Measurements from ENCODE around the gene WBP1. TPM values are rescaled to one million over a fixed set of nuclear protein-coding genes. Genes with fewer than 3 reads are reported as not detected.
A peak's percentile ranks its signal among the peaks of the same experiment; 100 is the strongest.
"Not testable (repeated sequence)": the region's sequence is repeated elsewhere in the genome, so short reads cannot be mapped to it uniquely, and the experiment has no call there.

The WBP1 gene
- polyA plus RNA-seq, 1 donor = 57.6 TPM

DNA sequence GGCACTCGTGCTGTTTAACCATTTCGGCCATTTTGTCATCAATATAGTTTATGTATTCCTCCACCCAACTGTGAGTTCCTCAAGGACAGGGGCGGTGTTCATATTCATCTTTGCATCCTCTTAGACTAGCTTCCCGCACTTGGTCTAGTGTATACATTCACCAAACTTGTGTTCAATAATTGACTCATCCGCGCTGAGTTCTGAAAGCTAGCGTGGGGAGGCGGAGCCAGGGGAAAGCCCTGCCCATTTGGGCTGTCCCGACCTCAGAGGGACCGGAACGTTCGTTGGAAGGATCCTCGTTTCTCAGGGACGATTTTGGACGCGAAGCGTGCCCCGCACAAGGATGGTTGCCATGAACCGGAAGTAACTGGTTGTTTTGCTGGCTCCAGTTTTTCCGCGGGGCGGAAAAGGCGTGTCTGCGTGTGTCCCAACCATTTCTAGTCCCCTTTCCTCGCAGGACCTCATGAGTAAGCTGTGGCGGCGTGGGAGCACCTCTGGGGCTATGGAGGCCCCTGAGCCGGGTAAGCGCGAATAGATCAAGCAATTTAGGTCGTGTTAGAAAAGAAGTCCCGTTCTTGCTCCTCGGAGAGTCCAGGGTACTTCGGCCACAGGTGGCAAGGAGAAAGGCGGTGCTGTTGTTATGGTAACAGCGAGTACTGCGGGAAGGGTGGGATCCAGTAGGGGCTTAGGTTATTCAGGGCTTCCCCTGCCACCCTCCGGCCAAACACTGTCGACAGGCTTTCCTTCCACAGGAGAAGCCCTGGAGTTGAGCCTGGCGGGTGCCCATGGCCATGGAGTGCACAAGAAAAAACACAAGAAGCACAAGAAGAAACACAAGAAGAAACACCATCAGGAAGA lies 3.4 kb upstream of the WBP1 start, which contains the start of gene INO80B:
INO80B (plus strand) TSS at position 434 of the 858 bp plus-strand sequence; CDS start at position 464, 30 bp downstream.
- peak; percentile 98 for DNase-seq (ENCODE audit: low read depth)

DNA sequence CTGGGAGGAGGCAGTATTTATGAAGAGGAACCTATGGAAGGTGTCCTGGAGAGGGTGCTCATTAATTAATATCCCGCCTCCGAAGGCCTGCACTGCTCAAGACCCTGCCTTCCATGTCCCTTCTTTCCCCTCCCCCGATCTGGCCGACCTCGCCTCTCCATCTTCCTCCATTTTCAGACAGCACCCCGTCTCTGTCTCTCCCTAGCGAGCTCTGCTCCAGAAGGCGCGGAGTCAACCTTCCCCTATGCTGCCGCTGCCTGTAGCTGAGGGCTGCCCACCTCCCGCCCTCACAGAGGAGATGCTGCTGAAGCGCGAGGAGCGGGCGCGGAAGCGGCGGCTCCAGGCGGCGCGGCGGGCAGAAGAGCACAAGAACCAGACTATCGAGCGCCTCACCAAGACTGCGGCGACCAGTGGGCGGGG lies 1.1 kb upstream of the WBP1 start:
- DNase-seq (ENCODE audit: low read depth) = no peak

DNA sequence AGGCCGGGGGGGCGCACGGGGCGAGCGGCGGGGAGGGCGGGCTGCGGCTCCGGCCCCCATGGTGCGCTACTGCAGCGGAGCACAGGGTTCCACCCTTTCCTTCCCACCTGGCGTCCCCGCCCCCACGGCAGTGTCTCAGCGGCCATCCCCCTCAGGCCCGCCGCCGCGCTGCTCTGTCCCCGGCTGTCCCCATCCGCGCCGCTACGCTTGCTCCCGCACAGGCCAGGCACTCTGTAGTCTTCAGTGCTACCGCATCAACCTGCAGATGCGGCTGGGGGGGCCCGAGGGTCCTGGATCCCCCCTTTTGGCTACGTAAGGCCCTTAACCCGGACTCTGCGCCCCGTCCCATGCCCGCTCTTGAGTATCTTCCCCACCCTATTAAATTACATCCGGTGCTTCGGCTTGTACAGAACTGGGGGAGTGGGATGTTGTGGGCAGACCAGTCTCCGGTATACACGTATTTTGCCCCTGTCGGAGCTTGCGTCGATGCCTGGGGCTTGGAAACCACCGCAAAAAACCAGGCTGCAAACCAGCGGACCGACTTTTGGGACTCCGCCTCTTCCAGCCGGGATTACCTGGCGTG lies 598 bp upstream of the WBP1 start:
- no peak for DNase-seq (ENCODE audit: low read depth)

DNA sequence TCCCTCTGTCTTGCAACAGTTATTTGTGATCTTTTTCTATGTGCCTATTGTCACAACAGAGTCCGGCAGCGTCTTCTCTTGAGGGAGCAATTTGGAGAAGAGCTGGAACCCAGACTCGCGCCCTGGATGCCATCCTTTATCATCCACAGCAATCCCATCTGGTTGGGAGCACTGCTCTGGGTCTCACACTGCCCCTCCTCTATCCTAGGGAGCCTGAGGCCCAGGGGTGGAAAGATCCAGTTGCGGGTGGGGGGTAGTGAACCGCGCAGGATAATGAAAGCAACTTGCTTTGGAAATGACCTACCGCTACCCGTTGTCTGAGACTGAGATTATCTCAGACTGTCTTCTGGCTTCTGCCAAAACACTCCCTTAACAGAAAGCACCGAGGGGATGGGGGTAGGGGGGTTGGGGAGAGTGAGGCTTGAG lies 713 bp downstream of the WBP1 start:
- DNase-seq (ENCODE audit: low read depth) = no peak

DNA sequence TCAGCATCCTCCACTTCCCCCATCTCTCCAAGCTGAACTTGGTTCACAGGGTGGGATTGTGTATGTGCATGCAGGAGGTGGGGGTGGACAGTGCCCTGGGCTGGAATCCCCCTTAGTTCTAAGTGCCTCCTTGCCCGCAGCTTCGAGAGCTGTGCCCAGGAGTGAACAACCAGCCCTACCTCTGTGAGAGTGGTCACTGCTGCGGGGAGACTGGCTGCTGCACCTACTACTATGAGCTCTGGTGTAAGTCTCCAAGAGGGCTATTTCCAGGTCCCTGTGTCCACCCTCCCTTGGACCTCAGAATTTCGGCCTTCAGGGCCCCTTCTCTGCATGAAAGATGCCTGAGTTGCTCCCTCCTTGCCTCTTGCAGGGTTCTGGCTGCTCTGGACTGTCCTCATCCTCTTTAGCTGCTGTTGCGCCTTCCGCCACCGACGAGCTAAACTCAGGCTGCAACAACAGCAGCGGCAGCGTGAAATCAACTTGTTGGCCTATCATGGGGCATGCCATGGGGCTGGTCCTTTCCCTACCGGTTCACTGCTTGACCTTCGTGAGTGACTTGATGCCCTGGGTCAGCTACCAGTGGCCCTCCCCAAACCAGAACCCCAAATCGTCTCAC lies 1.4 kb downstream of the WBP1 start:
- DNase-seq (ENCODE audit: low read depth) = not testable (repeated sequence)

DNA sequence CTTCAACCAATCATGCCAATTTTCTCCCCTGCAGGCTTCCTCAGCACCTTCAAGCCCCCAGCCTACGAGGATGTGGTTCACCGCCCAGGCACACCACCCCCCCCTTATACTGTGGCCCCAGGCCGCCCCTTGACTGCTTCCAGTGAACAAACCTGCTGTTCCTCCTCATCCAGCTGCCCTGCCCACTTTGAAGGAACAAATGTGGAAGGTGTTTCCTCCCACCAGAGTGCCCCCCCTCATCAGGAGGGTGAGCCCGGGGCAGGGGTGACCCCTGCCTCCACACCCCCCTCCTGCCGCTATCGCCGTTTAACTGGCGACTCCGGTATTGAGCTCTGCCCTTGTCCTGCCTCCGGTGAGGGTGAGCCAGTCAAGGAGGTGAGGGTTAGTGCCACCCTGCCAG lies 1.9 kb downstream of the WBP1 start:
- DNase-seq (ENCODE audit: low read depth) = not testable (repeated sequence)

GRCh38 chr2:74461187-74462053 lies 3.2 kb downstream of the WBP1 start:
- no peak for DNase-seq (ENCODE audit: low read depth)

- DNase-seq (ENCODE audit: low read depth) = no peak
Measured at GRCh38 chr2:74462054-74462785, 4.0 kb downstream of the WBP1 start.

GRCh38 chr2:74462786-74463105 lies 4.5 kb downstream of the WBP1 start:
- no peak for DNase-seq (ENCODE audit: low read depth)

DNA sequence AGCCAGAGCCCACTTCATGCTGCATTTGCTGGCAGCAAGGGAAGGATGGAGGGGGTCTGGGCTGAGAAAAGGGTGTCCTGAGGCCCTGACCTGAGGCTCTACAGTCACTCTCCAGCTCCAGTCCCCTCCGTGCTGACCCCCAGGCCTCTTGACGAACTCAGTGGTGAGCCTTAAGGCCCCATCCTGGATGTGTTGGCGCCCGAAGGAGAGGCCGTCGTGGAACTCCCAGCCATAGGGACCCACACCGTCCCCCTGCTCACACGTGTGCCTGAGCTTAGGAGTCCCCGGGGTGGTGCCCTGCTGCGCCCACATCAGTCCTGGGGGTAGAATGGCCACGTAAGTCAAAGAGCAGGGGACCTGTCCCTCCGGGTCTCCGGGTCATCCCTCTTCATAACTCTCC lies 6.2 kb downstream of the WBP1 start:
- DNase-seq (ENCODE audit: low read depth) = no peak

DNA sequence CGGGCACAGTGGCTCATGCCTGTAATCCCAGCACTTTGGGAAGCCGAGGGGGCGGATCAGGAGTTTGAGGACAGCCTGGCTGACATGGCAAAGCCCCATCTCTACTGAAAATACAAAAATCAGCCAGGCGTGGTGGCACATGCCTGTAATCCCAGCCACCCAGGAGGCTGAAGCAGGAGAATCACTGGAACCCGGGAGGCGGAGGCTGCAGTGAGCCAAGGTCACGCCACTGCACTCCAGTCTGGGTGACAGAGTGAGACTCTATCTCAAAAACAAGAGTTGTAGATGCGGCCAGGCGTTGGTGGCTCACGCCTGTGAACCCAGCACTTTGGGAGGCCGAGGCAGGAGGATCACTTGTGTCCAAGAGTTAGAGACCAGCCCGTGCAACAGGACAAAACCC lies 12.5 kb downstream of the WBP1 start:
- not testable (repeated sequence) for DNase-seq (ENCODE audit: low read depth)

DNA sequence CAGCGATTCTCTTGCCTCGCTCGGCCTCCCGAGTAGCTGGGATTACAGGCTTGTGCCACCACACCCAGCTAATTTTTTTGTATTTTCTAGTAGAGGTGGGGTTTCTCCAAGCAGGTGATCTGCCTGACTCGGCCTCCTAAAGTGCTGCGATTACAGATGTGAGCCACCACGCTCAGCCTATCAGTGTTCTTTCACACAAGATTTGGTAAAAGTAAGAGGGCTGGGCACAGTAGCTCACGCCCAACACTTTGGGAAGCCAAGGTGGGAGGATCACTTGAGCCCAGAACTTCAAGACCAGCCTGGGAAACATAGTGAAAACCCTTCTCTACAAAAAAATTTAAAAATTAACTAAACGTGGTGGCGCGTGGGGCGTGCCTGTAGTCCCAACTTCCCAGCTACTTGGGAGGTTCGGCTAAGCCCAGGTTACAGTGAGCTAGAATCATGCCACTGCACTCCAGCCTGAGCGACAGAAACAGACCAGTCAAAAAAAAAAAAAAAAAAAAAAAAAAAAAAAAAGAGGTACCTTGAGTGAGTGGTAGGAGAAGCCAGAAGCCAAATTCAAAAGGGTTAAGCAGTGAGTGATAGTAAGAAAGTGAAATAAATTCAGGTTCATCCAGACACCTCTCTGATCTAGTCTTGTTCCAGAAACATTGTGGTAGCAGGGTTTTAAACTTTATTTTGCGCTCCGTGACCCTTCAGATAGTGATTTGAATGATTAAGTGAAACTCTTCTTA lies 13.3 kb downstream of the WBP1 start:
- no peak for DNase-seq (ENCODE audit: low read depth)

- peak; percentile 83 for DNase-seq (ENCODE audit: low read depth)
Measured at GRCh38 chr2:74472086-74472944, 14.1 kb downstream of the WBP1 start, which contains the start of gene MRPL53. TSS of gene MRPL53 (minus strand) at chr2:74472680. CDS start at chr2:74472660, 20 bp downstream.

GRCh38 chr2:74472945-74473258 lies 14.7 kb downstream of the WBP1 start:
- no peak for DNase-seq (ENCODE audit: low read depth)

DNA sequence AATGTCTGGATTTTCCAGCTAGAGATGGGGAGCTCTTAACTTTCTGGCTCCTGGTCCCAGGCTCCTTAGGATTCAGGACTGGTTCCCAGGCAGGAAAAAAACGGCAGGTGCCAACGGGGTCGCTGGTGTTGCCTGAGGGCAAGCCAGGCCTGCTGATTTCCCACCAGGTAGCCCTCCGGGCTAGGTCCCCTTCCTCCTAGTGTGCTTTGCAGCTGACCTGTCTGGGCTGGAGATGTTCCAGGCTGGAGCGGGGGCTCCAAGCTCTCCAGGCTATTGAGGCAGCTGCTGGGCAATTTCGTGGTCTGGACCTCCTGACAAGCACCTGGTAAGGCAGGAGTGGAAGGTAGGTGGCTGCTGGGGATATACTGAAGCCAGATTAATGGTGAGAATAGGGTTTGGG lies 16.2 kb downstream of the WBP1 start:
- DNase-seq (ENCODE audit: low read depth) = no peak

DNA sequence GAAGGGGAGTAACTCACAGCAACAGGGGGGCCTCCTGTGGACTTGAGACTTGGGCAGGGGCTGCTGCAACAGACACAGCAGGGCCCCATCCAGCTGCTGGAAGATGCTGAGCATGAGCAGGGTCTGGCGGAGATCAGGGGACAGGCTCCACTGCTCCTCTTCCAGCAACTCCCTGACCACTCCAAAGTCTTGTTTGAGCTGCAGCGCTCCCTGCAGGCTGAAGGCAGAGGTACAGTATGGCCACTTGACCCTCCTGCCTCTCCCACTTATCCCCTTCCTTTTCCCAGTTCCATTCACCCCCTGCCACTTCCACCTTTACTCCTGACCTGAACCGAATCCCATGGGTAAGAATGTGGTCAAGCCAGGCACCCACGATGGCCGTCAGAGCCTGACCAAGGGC lies 16.7 kb downstream of the WBP1 start:
- no peak for DNase-seq (ENCODE audit: low read depth)

- no peak for DNase-seq (ENCODE audit: low read depth)
Measured at GRCh38 chr2:74481431-74481830, 23.2 kb downstream of the WBP1 start.

- DNase-seq (ENCODE audit: low read depth) = no peak
Measured at GRCh38 chr2:74481961-74482800, 23.9 kb downstream of the WBP1 start.
